CD1c-positive myeloid dendritic cell (primary cell): ENCODE measurements around the gene TPSG1.
"Not testable (repeated sequence)": the region's sequence is repeated elsewhere in the genome, so short reads cannot be mapped to it uniquely, and the experiment has no call there.

Experiments used
- DNase-seq: peaks from one replicate; pipeline ENCODE4 v3.0.0-alpha.2; 2016; ENCODE audit errors: extremely low spot score

The TPSG1 gene

GRCh38 chr16:1256874-1257322 is 31.8 kb upstream of the TPSG1 start:
- DNase-seq, result no peak

- not testable (repeated sequence) for DNase-seq
Observed at GRCh38 chr16:1256296-1256873, 31.3 kb upstream of the TPSG1 start.

GRCh38 chr16:1255276-1256122 is 30.4 kb upstream of the TPSG1 start, which contains the start of gene TPSD1:
TPSD1 (plus strand) TSS chr16:1256069; CDS start chr16:1256281, 212 bp downstream.
- DNase-seq, result not testable (repeated sequence)

- DNase-seq, result not testable (repeated sequence)
Observed at GRCh38 chr16:1254821-1255220, 29.8 kb upstream of the TPSG1 start.

- DNase-seq, result not testable (repeated sequence)
Observed at GRCh38 chr16:1253701-1254364, 28.8 kb upstream of the TPSG1 start.

GRCh38 chr16:1249031-1249755 is 24.1 kb upstream of the TPSG1 start:
- DNase-seq, result not testable (repeated sequence)

GRCh38 chr16:1247903-1248537 is 23.0 kb upstream of the TPSG1 start:
- DNase-seq, result not testable (repeated sequence)

- DNase-seq, result no peak
Observed at GRCh38 chr16:1245452-1246020, 20.5 kb upstream of the TPSG1 start.

- DNase-seq, result peak; percentile 23
Observed at GRCh38 chr16:1244881-1245280, 19.8 kb upstream of the TPSG1 start.

GRCh38 chr16:1243907-1244850 is 19.1 kb upstream of the TPSG1 start:
- DNase-seq, result not testable (repeated sequence)

GRCh38 chr16:1243363-1243762 is 18.3 kb upstream of the TPSG1 start:
- DNase-seq, result not testable (repeated sequence)

GRCh38 chr16:1241081-1241480 is 16.0 kb upstream of the TPSG1 start:
- not testable (repeated sequence) for DNase-seq

- not testable (repeated sequence) for DNase-seq
Observed at GRCh38 chr16:1240436-1240835, 15.4 kb upstream of the TPSG1 start, which contains the start of gene TPSAB1. TPSAB1 (plus strand) TSS chr16:1240705; CDS start chr16:1240939, 234 bp downstream.

- DNase-seq, result not testable (repeated sequence)
Observed at GRCh38 chr16:1239575-1239974, 14.5 kb upstream of the TPSG1 start.

GRCh38 chr16:1238909-1239308 is 13.8 kb upstream of the TPSG1 start:
- not testable (repeated sequence) for DNase-seq

GRCh38 chr16:1237990-1238389 is 12.9 kb upstream of the TPSG1 start:
- DNase-seq, result no peak

GRCh38 chr16:1236659-1237058 is 11.6 kb upstream of the TPSG1 start:
- not testable (repeated sequence) for DNase-seq

GRCh38 chr16:1232049-1232748 is 7.1 kb upstream of the TPSG1 start:
- DNase-seq, result not testable (repeated sequence)

- DNase-seq, result not testable (repeated sequence)
Observed at GRCh38 chr16:1231301-1231700, 6.2 kb upstream of the TPSG1 start.
